ENCODE data around the gene SMYD2.
"Not testable (repeated sequence)": the region's sequence is repeated elsewhere in the genome, so short reads cannot be mapped to it uniquely, and the experiment has no call there.

Gene SMYD2

DNA sequence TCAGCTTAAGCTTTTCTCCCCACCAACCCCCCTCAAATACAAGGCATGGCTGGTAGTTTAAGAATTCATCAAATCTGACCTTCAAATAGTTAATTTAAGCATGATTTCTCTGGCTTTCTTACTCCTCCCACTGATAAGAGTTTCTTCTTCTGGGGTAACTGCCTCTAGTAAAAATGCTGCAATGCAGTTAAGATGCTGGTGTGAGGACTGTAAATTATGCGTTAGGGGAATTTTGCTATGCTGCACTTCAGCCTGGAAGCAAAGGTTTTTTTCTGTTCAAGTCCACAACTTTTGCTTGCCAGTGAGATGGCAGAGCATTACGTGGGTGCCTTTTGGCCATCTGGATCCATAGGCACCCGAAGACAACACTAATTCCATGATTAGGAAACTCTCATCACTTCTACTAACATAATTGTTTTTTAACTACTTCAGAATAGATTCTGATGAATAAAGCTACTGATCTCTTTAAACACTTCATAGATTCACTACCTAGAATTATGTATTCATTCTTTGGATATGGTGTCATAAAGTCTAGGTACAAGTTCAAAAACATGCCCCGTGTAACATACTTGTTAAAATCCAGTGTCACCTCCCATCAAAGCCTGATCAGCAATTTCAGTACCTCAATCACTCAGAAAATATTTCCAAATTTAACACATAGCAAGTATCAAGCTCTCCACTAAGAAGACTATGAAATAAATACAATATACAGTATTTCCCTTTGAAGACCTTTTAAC, 8.8 kb upstream of the SMYD2 start:
- no peak for DNase-seq (ENCODE audit: low read depth)

GRCh38 chr1:214272964-214273533, 7.9 kb upstream of the SMYD2 start:
- no peak for DNase-seq (ENCODE audit: low read depth)

DNA sequence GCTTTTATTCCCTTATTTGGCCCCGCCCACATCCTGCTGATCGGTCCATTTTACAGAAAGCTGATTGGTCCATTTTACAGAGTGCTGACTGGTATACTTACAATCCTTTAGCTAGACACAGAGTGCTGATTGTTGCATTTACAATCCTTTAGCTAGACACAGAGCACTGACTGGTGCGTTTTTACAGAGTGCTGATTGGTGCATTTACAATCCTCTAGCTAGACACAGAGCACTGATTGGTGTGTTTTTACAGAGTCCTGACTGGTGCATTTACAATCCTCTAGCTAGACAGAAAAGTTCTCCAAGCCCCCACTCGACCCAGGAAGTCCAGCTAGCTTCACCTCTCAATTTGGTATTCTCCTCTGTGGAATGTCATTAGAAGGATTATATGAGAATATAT, 5.3 kb upstream of the SMYD2 start:
- not testable (repeated sequence) for DNase-seq (ENCODE audit: low read depth)

GRCh38 chr1:214276786-214277185, 4.2 kb upstream of the SMYD2 start:
- DNase-seq (ENCODE audit: low read depth) = no peak

DNA sequence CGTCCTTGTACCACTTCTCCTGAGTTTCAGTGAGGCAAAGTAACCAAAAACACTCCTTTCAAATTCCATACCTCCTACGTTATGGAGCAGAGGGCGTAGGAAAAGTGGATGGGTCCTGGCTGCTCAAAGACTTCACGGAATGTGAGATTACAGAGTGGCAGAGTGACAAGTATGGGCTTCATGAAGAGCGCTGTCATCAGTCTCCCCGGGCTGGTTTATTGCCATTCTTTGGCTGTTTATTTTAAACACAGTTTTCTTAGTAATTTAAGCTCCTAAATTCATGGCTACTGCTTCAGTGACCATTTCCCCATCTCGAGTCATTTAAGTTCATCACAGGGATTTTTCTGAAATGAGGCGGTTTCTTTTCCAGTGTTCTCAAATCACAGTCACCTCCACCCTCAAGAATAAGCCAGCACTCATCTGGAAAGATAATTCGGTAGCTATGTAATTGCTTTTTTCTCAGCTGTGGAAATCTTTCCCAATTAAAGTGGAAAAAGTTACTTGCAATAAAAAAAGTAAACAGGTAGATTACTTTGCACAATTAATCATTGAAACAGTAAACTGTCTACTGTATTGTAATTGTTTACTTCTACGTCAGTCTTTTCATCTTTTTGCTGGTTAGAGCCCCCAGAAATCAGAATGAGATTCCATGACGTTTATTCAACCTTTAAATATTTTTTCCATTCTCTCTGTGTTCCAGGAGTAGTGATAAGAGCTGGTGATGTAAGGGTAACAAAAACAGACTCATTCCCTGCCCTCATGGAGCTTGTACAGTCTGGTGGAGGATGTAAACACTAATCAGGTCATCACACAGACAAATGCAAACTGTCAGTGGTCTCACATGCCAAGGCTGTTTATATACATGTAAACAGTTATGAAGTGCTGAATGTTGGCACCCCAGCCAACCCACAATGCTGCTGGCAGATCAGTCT, 3.0 kb upstream of the SMYD2 start:
- no peak for DNase-seq (ENCODE audit: low read depth)

DNA sequence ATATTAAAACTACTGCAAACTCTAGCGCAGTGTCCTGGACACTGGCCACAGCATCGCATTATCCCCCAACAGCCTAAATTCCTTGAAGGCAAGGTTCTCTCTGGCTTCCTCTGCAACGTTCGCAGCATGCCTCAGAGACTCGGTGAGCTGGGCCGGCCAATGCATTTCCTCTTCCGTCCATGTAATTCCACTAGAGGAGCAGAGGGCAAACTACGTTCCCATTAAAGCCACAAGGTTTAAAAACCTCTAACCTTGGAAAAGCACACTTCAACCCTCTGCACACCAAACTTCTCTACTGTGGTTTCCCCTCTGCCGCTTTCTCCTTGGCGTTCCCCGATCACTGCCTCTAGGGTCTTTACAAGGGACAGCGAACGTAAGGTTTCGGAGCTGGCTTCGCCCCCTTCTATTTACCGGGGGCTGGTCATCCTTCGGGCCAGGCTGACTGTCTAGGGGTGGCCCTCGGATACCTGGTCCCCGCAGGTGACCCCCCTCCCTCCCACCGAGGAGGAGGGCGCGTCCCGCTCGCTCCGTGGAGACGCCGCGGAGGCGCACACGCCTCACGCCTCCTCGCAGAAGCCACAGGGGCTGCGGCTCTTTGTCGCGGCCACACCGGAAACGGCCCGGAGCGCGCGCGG, 456 bp upstream of the SMYD2 start:
- no peak for DNase-seq (ENCODE audit: low read depth)

DNA sequence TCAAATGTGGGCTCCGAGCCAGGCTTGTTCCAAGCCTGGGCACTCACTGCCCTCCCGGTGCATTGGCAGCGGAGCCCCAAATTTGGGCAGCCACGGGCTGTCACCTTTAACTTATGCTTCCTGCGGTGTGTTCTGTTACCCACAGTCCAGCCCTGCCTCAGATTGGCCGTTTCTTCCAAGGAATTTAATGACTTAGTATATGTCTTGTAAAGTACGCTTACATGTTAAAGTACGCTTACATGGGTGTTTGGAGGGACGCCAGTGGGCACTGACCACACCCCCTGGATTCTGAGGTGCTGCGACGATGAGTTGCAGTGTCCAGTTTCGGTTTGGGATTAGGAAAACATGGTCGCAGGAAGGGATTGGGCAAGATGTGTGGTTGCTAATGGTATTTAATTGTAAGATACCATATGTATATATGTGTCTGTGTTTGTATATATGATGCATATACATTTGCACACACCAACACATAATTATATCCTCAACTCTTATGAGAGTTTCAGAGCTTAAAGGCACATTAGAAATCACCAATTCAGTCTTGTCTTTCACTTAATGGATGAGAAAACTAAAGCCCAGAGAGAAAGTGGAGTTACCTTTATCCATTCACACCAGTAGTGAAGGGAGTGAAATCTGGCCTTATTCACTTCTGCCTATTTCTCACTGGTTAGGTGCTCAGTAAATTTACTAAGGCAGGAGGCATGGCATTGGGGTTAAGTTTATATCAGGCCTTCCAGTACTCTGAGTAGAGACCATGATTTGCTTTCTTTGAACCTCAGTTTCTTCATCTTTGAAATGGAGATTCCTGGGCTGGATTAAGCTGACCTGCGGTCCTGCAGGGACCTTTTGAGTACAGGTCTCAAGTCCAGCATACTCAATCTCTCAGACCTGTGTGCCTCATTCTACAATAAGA, 1.0 kb downstream of the SMYD2 start:
- DNase-seq (ENCODE audit: low read depth) = no peak

DNA sequence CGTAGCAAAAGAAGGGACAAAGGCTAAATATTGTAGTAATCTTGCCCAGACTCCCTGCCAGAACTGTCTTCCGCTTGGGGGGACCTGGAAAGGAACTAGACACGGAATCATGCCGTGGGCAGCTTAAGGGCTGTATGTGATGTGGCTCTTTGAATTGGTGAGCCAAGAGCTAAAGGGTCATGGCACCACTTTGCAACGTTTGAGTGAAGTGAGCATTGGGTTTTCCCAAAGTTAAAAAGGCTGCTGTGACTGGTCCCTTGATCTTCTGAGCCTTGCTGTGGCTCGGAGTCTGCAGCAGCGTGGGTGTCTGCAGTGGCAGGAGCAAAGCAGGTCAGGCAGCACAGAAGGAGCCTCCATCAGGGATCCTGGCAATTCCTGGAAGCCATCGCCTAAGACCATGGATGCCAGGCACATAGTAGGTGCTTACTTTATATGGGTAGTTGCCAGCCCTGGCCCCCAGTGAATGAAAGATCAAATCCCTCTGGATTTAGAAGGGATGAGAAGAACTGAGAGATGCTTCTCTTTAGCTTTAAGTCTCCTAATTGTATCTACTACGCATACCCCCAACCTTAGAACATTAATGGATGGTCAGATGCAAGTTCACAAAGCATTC, 1.8 kb downstream of the SMYD2 start:
- no peak for DNase-seq (ENCODE audit: low read depth)

DNA sequence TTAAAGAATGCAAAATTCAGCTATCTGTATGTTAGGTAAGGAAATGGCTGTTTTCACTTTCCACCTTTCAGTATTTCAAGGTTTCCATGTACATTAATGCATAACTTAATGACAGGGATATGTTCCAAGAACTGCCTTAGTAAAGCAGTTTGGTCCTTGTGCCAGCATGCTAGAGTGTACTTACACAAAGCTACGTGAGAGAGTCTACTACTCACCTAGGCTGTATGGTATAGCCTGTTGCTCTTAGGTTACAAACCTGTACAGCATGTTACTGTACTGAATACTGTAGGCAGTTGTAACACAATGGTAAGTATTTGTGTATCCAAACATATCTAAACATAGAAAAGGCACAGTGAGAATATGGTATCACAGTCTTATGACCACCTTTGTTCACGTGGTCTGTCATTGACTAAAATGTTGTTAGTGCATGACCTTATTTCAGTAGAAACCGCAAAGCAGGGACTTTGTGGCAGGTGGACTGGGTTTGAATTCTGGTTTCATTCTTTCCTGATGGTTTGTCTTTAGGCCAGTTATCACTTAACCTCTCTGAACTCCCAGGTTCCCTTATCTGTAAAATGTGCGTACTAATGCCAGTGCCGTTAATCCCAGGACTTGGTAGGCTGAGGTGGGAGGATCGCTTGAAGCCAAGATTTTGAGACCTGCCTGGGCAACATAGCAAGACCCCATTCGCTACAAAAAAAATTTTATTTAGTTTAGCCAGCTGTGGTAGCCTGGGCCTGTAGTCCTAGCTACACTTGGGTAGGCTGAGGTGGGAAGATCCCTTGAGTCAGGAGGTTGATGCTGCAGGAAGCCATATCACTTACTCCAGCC, 4.9 kb downstream of the SMYD2 start:
- DNase-seq (ENCODE audit: low read depth) = no peak

- DNase-seq (ENCODE audit: low read depth) = no peak
These were observed 6.9 kb downstream of the SMYD2 start for GRCh38 chr1:214287884-214288283.

- no peak for DNase-seq (ENCODE audit: low read depth)
These were observed 8.8 kb downstream of the SMYD2 start for GRCh38 chr1:214289574-214290272.

DNA sequence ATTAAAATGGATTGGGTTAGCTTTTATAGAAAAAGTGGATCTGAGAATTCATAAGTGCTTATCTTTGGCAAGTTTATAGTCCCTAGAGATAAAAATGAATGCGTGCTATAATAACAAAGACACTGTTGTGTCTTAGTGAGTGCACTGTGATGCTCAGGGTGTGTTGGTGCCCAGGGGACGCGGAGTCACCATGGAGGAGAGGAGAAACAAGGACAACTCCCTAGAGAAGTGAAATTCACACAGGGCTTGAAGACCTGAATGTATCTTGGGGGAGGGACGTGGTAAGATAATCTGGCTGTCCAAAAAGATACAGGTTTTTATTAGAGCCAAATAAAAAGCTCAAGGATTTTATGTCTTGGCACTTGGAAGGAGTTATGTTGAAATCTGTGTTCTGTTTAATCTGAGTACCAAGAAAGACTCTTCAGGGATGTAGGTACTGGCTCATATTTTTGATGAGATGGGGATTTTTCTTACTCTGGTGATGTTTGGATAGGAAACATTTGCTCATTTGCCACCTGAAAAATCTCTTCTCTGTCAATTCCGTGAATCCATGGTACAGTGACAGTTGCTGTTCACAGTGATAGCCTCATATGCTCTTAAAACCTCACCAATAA, 9.6 kb downstream of the SMYD2 start:
- no peak for DNase-seq (ENCODE audit: low read depth)

DNA sequence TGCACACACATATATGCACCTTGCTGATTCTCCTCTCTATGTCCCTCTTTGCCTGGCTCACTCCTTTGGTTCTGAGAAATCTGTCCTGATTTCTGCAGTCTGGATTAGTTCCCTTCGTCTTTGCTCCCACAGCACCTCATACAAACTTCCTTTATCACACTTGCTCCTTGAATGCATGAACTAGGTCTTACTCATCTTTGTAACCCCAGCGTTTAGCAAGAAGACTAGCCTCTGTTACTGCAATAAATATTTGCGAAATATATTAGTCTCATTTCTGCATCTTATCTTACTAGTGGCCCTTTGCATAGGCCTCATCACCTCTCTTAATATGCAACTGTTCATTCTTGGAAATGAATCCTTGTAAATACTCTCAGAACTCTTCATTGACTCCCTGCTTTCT, 11.4 kb downstream of the SMYD2 start:
- DNase-seq (ENCODE audit: low read depth) = no peak

DNA sequence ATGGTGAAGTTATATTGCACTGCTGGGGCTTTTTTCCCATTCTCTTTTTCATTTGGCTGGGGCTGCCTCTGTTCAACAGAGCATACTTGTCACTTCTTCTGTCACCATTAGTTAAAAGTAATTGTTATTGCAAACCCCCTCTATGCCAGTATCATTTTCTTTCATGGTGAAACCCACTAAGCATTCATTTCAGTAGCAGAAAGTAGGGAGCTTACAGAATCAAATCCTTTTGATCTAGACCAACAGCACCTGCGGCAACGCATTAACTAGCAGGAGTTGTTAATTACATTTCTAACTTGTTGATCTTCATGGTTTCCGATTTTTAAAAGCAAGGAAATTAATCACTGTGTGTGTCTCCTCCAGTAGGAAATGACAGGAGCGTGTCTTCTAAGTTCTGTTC, 15.0 kb downstream of the SMYD2 start:
- no peak for DNase-seq (ENCODE audit: low read depth)

GRCh38 chr1:214296860-214297745, 16.1 kb downstream of the SMYD2 start:
- no peak for DNase-seq (ENCODE audit: low read depth)

DNA sequence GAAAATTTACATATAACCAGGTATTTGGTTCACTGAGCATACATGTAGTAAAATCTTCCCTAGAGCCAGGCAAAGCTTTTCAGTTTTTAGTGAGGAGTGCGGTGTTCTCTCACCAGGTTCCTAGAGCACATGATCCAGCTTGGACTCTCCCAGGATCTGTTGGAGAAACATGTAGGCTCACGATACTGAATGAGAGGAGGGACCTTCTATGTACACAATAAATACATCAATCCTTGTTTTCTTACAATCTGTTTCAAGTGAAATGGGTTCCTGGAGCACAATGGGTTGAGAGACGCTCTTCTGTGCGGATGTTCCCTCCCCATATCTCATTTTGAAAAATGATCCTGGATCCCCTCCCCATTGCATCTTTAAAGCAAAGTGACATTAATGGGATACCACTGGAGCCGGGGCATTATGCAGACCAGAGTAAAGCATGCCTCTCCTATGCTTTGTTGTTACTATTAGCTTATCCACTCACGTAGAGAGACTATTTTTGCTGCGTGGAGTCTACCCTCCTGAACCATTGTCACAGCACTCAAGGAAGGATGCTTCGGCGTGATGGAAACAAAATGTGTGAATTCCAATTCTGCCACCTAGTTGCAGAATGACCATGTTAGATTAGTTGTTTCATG, 19.3 kb downstream of the SMYD2 start:
- no peak for DNase-seq (ENCODE audit: low read depth)

DNA sequence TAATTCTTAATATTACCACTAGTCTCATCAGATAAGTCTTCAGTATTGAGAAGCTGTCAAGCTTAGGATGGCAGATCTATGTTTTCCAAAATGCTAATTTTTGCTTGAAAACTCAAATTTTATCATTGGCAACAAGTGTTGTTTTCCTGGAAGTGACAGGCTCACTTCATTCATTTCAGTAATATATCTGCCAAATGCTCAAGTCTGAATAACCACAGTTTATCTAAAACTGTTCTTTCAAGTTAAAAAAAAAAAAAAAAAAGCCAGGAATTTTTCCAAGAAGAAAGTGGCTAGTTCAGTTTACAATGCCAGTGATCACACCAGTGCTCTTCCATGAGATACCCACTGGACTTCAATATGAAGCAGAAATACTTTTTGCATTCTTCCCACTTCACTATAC, 20.6 kb downstream of the SMYD2 start:
- no peak for DNase-seq (ENCODE audit: low read depth)

Measured in activated T-cell treated with anti-CD3 and anti-CD28 coated beads for 48 hours (primary cell).